ENCODE data around the gene AJM1.
"Not testable (repeated sequence)": the region's sequence is repeated elsewhere in the genome, so short reads cannot be mapped to it uniquely, and the experiment has no call there.

AJM1 gene

GRCh38 chr9:136835932-136836904 is 6.1 kb upstream of the AJM1 start:
- no peak for TF ChIP-seq CTCF (IDR thresholded peaks at IDR 0.05; ENCODE audit: extremely low read depth, missing control alignments)
- DNase-seq (ENCODE audit: low spot score), result no peak

DNA sequence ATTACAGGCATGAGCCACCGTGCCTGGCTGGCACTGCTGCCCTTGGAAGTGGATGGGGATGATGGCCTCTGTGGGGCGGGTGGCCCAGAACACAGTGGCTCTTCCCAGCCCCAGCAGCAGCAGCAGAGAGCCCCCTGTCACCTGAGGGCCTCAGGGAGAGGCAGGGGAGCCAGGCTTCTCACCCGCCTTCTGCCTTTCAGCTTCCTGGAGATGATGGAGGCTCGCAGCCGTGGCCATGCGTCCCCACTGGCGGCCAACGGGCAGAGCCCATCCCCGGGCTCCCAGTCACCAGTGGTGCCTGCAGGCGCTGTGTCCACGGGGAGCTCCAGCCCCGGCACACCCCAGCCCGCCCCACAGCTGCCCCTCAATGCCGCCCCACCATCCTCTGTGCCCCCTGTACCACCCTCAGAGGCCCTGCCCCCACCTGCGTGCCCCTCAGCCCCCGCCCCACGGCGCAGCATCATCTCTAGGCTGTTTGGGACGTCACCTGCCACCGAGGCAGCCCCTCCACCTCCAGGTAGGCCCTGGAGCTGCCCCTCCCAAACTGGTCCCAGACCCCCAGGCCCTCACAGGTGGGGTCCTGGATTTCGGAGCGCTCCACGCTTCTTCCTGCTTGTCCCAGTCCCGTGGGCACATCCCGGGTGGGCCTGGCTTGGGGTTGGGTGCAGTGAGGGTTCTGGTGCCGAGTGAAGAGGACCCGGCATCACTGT is 5.0 kb upstream of the AJM1 start:
- TF ChIP-seq CTCF (IDR thresholded peaks at IDR 0.05; ENCODE audit: extremely low read depth, missing control alignments), result no peak
- DNase-seq (ENCODE audit: low spot score), result no peak

DNA sequence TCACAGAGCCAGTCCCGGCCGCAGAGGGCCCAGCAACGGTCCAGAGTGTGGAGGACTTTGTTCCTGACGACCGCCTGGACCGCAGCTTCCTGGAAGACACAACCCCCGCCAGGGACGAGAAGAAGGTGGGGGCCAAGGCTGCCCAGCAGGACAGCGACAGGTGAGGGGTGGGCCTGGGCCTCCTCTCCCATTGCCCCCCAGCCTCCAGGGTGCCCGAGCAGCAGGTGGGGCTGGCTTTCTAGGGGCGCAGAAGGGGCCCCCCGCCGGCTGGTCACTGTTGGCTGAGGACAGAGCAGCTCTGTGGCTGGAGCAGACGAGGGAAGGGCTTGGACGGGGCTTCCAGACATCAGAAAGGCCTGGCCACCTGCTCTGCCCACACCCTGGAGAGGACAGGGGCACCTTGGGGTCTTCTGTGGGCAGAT is 4.4 kb upstream of the AJM1 start:
- DNase-seq (ENCODE audit: low spot score), result not testable (repeated sequence)

GRCh38 chr9:136838314-136839228 is 3.7 kb upstream of the AJM1 start:
- no peak for TF ChIP-seq CTCF (IDR thresholded peaks at IDR 0.05; ENCODE audit: extremely low read depth, missing control alignments)
- DNase-seq (ENCODE audit: low spot score), result no peak

GRCh38 chr9:136839229-136840139 is 2.8 kb upstream of the AJM1 start:
- no peak for TF ChIP-seq CTCF (IDR thresholded peaks at IDR 0.05; ENCODE audit: extremely low read depth, missing control alignments)
- DNase-seq (ENCODE audit: low spot score), result no peak

GRCh38 chr9:136840140-136840876 is 2.0 kb upstream of the AJM1 start:
- TF ChIP-seq CTCF (IDR thresholded peaks at IDR 0.05; ENCODE audit: extremely low read depth, missing control alignments), result no peak
- DNase-seq (ENCODE audit: low spot score), result no peak
